GM19468 (cell line): Measurements from ENCODE around the gene H1-8.

Source experiments
- ATAC-seq: cut with Tn5 transposase; IDR thresholded peaks from one replicate; pipeline ENCODE4 v1.9.1; 2021; ENCODE audit warnings: mild to moderate bottlenecking, moderate library complexity, moderate number of reproducible peaks; ENCODE audit not compliant: unreplicated experiment; ENCODE audit errors: extremely low read depth

The H1-8 gene

GRCh38 chr3:129586746-129587430 lies 43.9 kb downstream of the H1-8 start:
- no peak for ATAC-seq

DNA sequence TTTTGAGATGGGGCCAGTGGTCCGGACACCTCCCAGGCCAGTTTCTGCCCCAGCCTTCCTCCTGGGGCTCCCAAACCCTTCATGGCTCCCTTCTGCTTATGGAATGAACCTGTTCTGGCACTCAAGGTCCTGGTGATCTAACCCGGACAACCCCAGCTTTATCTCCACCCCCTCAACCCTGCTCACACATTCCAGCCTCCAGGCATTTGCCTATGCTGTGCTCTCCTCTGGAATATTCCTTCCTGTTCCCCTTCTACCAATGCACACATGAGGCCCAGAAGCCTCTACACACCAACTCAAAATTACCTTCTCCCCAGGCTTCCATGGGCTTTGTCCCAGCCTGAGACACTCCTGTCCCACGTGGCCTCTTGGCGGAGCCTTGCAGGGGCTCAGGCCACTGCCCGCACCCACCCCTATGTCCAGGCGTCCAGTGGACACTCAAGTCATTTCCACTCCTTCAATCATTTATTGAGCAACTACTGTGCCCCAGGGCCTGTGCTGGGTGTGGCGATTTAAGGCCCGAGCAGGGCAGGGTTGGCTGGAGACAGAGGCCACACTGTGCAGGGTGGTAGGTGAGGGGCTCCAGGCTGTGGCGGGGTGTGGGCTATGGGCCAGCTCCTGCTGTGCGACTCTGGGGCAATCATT lies 44.7 kb downstream of the H1-8 start:
- ATAC-seq: no peak

- ATAC-seq: no peak
Observed at GRCh38 chr3:129590215-129590614, 47.2 kb downstream of the H1-8 start.

GRCh38 chr3:129591932-129592331 lies 49.0 kb downstream of the H1-8 start:
- ATAC-seq: no peak

DNA sequence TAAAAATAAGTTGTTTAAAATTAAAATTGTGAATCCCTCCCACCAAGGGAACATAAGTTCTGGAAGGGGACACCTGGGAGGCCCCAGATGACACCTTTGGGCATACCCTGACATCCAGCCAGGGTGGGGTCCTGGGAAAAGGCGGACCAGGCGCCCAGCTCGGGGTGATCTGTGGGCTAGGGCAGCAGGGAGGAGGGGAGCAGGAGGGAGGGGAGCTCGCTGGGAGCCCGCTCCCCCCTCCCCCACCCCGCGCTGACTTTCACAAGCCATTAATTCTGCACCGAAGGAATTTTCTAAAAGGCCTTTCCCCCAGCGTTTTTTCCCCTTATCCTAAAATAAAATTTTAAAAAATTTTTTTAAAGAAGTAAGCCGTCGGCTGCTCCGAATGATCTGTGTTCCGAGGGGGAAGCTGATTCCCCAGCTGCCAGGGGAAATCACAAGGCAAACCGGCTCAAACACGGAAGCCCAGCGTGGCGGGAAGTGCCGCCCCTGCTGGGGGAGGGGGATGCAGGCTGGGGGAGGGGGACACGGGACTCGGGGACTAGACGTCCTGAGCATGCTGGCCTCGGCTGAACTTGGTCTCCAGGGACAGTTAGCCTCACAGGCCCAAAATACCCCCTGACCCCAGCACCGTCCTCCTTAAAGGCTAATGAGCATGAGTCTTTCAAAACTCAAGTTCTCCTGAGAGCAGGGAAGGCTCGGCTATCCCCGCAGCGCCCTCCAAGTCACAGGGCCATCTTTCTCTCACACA lies 49.6 kb downstream of the H1-8 start:
- no peak for ATAC-seq

DNA sequence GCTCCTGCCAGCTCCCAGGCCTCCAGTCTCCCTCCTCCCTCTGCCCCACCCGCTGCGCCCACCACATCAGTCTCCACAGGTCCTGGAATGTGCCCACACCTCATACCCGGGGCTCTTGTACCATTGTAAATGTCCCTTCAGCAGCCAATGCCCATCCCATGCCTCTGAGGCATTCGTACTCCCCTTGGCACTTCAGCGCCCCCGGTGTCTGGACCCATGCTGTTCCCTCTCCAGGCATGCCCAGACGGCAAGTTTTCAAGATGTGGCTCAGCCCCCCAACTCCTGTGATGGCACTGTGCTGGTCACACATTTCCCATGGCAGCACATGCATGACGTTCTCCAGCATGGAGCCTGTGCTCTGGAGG lies 50.2 kb downstream of the H1-8 start:
- no peak for ATAC-seq

DNA sequence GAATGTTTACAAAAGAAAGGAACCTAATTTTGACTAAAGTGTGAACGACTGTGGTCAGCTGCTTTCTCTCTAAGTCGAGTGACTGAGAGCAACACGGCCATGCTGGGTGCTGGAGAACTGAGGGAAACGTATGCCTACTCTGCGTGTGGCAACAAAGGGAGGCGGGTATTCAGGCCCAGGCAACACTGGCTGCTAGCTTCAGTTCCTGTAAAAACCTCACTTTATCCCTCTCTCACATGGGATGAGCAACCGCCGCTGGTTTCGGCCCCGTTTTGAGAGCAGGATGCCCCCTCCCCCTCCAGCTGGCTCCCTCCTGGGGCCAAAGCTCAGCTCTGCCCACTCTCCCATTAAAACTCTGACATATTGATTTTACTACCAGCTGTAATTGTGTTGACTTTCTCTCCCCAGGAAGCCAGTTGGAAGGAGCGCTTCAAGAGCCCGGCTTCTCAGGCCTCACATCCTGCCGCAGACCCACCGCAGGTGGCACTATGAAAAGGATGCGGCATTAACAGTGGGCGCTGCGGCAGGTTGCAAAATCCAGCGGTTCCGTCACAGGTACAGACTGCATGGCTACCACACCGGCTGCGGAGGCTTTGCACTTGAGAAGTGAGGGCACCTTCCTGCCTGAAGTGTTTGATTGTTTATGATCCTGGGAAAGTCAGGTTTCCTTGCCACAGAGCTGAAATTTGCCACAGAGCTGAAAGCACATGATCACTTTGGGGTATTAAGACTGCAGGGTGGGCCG lies 50.8 kb downstream of the H1-8 start:
- ATAC-seq: no peak

- no peak for ATAC-seq
Observed at GRCh38 chr3:129594409-129594808, 51.4 kb downstream of the H1-8 start.

DNA sequence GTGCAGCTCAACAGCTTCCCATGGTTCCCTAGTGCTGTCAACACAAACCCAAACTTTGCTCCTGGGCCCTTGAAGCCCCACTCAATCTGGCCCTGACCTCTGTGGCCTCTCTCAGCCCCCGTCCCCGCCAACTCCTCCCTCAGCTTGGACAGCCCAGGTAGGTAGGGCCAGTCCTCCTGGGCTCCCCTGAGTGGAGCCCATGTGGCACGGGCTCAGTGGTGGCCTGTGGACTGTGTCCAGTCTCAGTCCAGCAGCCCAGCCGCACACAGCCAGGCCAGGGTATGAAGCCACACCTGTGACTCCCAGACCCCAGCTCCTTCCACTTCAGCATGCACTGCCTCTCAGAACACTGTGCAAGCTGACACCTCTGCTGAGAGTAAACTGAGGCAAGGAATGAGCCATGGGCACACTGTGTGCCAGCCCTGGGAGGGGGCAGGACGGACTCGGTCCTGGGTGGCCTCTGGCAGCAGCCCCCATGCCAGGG lies 52.0 kb downstream of the H1-8 start:
- no peak for ATAC-seq

- no peak for ATAC-seq
Observed at GRCh38 chr3:129595544-129596193, 52.7 kb downstream of the H1-8 start.

GRCh38 chr3:129596194-129597086 lies 53.5 kb downstream of the H1-8 start:
- no peak for ATAC-seq

DNA sequence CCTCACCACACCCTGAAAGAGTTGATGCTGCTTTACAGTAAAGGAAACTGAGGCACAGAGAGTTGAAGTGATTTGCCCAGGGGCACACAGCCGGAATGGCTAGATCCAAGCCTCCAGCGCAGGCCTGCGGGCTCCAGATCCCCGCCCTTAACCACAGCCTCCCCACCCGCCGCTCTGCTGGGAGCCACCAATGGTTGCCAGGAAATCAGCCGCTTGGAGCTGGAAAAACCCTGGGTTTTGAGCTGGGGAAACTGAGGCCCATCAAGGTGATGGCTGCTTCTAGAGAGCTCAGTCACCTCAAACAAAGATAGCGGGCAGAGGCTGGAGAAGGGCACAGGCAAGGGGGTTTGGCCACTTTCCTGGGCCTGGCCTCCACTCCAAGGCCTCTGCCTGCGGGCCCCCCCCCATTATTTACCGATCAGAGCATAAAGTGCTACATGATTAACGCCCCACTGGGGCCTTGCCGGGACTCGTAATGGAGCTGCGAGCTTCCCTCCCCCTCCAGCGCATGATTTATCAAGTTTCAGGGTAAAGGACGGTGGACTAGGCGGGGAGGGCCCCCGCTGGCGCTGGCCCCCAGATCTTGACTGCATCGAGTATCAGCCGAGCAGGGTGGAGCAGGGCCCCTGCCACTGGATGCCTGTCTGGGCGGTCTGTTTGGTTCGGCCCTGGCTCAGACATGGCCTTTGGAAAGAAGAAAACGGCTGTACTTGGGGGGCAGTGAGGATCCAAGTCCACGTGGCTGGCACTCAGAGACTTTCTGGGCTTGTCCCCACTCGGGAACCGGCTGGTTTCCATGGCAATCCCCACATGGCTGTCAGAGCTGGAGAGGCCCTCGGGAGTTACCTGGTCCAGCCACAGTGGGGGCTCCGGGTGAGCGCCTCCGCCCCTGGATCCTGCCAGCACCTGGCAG lies 54.4 kb downstream of the H1-8 start:
- ATAC-seq: no peak

- ATAC-seq: no peak
Observed at GRCh38 chr3:129598000-129598381, 55.0 kb downstream of the H1-8 start.

- ATAC-seq: no peak
Observed at GRCh38 chr3:129598484-129598883, 55.5 kb downstream of the H1-8 start.

DNA sequence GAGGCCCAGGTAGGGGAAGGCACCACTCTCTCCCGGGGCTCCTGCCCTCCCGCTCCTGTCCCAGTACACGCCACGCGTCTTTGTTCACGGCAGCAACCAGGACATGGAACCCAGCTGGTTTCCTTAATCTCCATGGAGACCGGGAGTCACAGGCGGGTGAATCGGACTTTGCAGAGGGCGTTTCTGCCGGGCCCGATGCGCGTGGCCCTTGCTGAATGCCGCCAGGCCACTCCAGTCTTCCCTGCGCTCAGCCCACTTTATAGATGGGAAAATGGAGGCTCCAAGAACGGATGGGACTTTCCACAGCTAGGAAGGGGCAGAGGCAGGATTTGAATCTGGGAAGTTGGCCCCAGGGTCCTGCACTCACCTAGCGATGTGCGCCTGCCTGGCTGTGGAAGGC lies 56.1 kb downstream of the H1-8 start:
- no peak for ATAC-seq

DNA sequence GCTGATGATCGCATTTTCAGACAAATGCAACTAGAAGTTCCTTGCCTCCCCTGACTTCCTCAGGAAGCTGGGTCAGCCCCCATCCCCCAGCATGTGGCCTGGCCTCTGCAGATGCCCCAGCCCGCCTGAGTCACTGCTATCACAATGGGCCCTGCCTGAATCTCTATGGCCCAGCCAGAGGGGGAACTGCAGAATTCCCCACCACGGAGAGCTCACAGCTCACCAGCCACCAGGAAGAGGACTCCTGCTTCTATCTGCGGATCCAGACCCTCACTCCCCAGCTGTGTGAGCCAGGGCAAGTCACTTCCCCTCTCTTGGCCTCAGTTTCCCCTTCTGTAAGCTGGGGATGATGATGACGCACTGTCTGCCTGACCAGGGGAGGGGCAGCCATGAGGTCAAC lies 56.6 kb downstream of the H1-8 start:
- ATAC-seq: no peak

DNA sequence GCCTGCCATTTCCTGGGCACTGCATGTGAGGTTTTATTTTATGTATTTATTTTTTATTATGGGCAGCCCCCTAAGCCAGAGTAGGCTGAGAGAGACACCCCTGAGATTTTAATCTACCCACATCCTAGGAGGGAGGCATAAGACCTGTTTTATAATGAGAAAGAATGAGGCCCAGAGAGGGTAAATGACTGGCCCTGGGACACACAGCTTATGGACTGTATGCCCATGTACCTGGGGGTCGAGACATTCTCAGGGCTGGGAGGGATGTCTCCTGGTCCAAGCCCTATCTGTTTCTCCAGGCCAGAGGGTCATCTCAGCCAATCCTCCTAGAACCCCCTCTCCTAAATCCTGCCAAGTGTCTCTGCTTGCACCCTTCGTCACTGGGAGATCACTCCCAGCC lies 57.4 kb downstream of the H1-8 start:
- no peak for ATAC-seq
